ENCODE results near the gene LAMA3.

DNA sequence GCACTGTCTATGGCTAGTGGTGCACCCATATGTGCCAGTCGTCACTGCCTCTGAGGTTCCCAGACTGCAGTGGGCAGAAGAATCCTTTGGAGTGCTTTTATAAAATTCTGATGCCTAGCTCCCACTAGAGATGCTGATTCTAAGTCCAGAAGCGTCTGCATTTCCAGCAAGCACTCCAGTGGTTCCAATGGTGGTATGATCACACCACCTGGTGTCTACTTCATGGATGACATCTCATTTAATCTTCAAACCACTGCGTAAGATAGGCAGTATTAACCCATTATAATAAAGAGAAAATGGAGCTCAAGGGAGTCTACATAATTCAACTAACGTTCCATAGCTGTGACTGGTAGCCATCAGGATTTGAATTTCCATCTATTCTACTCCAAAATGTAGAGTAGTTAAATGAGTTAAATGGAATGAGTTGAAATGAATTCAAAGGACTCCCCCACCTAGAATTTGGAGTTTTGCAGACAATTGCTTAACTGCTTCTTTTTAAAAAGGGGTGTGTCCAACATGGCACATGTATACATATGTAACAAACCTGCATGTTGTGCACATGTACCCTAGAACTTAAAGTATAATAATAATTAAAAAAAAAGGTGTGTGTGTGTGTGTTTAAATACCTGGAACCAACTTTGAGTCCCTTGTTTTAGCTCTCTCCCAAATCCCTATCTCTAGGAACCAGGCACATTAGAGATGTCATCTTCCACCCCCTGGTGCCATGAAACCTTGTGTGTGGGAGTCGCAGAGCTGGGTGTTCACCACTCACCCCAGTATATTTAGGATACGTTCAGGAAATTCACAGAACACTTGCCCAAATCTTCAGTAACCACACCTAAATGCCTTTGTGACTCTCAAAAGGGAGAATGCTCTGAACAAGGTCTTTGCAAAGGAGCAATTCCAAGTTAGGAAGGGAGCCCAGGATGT, 14.1 kb downstream of the LAMA3 start:
- TF ChIP-seq, protein P1, sequence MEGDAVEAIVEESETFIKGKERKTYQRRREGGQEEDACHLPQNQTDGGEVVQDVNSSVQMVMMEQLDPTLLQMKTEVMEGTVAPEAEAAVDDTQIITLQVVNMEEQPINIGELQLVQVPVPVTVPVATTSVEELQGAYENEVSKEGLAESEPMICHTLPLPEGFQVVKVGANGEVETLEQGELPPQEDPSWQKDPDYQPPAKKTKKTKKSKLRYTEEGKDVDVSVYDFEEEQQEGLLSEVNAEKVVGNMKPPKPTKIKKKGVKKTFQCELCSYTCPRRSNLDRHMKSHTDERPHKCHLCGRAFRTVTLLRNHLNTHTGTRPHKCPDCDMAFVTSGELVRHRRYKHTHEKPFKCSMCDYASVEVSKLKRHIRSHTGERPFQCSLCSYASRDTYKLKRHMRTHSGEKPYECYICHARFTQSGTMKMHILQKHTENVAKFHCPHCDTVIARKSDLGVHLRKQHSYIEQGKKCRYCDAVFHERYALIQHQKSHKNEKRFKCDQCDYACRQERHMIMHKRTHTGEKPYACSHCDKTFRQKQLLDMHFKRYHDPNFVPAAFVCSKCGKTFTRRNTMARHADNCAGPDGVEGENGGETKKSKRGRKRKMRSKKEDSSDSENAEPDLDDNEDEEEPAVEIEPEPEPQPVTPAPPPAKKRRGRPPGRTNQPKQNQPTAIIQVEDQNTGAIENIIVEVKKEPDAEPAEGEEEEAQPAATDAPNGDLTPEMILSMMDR (conservative IDR thresholded peaks at IDR 0.05; ENCODE audit: low read length), result peak; percentile 84
- no peak for TF ChIP-seq EZH2phosphoT487 (IDR thresholded peaks at IDR 0.05; ENCODE audit: borderline replicate concordance)

Measured in Loucy (cell line).